A549 (cell line): ENCODE measurements around the gene THEM5. TPM values are rescaled to one million over a fixed set of nuclear protein-coding genes. Genes with fewer than 3 reads are reported as not detected.
A peak's percentile ranks its signal among the peaks of the same experiment; 100 is the strongest.
"Not testable (repeated sequence)": the region's sequence is repeated elsewhere in the genome, so short reads cannot be mapped to it uniquely, and the experiment has no call there.

ENCODE experiments used
- ATAC-seq, 2 experiments: fragments of 200-7000 bp in 1 of 2; fragments of >200 bp in 1 of 2; cut with Nextera tagmentation in 1 of 2; cut with Tn5 transposase in 1 of 2; 3 replicates each; pipeline versions ENCODE4 v1.8.0 to v1.9.1; 2018 to 2020; ENCODE audit warnings: mild to moderate bottlenecking in 1 of 2, moderate library complexity in 1 of 2
- CTCF ChIA-PET: fragments of 300-600 bp; sonication (Branson Sonifier 250); formaldehyde crosslinking; extraction: SDS; loops from one replicate; lab custom pipeline; 2021; ENCODE audit warnings: antibody characterized with exemption, inconsistent platforms; lab: Yijun Ruan, JAX
- POLR2A ChIA-PET: fragments of 350-600 bp; formaldehyde crosslinking; extraction: SDS; loops from one replicate; lab custom pipeline; 2021; ENCODE audit warnings: antibody characterized with exemption, inconsistent platforms; lab: Yijun Ruan, JAX
- DNase-seq, 2 experiments: peaks; one replicate each; pipeline versions ENCODE4 v3.0.0 to v3.0.0-alpha.2; 2011 to 2016; ENCODE audit warnings: low read depth in 1 of 2, low spot score in 1 of 2
- FAIRE-seq: peaks from 2 replicates; lab custom pipeline; 2011; peaks lifted over from hg19 to GRCh38; lab: Jason Lieb, UNC
- H3K27ac ChIP-seq, 2 experiments: fragments of >200 bp; sonication (Bioruptor Twin); formaldehyde crosslinking; 3 replicates each; pipeline ENCODE4 v1.5.1; 2016 to 2017
- H3K4me1 ChIP-seq: fragments of >200 bp; sonication (Bioruptor Twin); formaldehyde crosslinking; 3 replicates; pipeline ENCODE4 v1.6.1; 2016
- H3K4me2 ChIP-seq: fragments of >200 bp; sonication (Bioruptor Twin); formaldehyde crosslinking; 3 replicates; pipeline ENCODE4 v1.6.1; 2016
- H3K4me3 ChIP-seq: fragments of >200 bp; sonication (Bioruptor Twin); formaldehyde crosslinking; 3 replicates; pipeline ENCODE4 v1.5.1; 2016
- H3K9me3 ChIP-seq: fragments of >200 bp; sonication (Bioruptor Twin); formaldehyde crosslinking; 3 replicates; pipeline ENCODE4 v1.6.1; 2016
- BCL3 ChIP-seq: fragments of >200 bp; sonication (Bioruptor Twin); formaldehyde crosslinking; IDR thresholded peaks from 3 replicates; pipeline ENCODE4 v1.6.1; 2016
- CBX8 ChIP-seq: fragments of 200-600 bp; sonication (generic); IDR thresholded peaks from 2 replicates; pipeline ENCODE4 v1.6.1; 2016
- EHMT2 ChIP-seq: fragments of 200-600 bp; sonication (generic); IDR thresholded peaks from 2 replicates; pipeline ENCODE4 v1.6.1; 2016; ENCODE audit warnings: antibody characterized with exemption, low read depth, mild to moderate bottlenecking, moderate library complexity
- ESRRA ChIP-seq: fragments of 150-350 bp; IDR thresholded peaks from 2 replicates; pipeline ENCODE4 v1.6.1; 2014; ENCODE audit warnings: mild to moderate bottlenecking, low read length, borderline replicate concordance
- HEYL ChIP-seq: fragments of 250-450 bp; sonication (Bioruptor Pico); IDR thresholded peaks from 2 replicates; pipeline ENCODE4 v1.8.0; 2021; ENCODE audit warnings: mild to moderate bottlenecking, moderate library complexity
- HOXA7 ChIP-seq: fragments of 250-450 bp; sonication (Bioruptor Pico); IDR thresholded peaks from 2 replicates; pipeline ENCODE4 v1.5.0; 2020; ENCODE audit warnings: mild to moderate bottlenecking, moderate library complexity
- HOXB13 ChIP-seq: fragments of 250-450 bp; sonication (Bioruptor Pico); IDR thresholded peaks from 2 replicates; pipeline ENCODE4 v1.5.0; 2020; ENCODE audit warnings: low read depth, mild to moderate bottlenecking, moderate library complexity
- NFE2L2 ChIP-seq: fragments of 150-350 bp; conservative IDR thresholded peaks from 2 replicates; pipeline ENCODE4 v1.6.1; 2014; ENCODE audit warnings: low read length
- PHF8 ChIP-seq: fragments of 200-600 bp; sonication (generic); IDR thresholded peaks from 2 replicates; pipeline ENCODE4 v1.6.1; 2016; ENCODE audit warnings: low read depth, mild to moderate bottlenecking, antibody characterized with exemption, moderate library complexity, borderline replicate concordance
- POLR2A ChIP-seq: IDR thresholded peaks from 2 replicates; pipeline ENCODE4 v1.6.1; 2012; ENCODE audit warnings: mild to moderate bottlenecking, low read length
- RARB ChIP-seq: fragments of 250-450 bp; sonication (Bioruptor Pico); IDR thresholded peaks from 2 replicates; pipeline ENCODE4 v1.8.0; 2021; ENCODE audit warnings: mild to moderate bottlenecking, moderate library complexity
- SREBF2 ChIP-seq: fragments of 450-650 bp; IDR thresholded peaks from 2 replicates; pipeline ENCODE4 v1.6.1; 2014; ENCODE audit warnings: mild to moderate bottlenecking, moderate library complexity
- TP53 ChIP-seq: fragments of 250-450 bp; sonication (Bioruptor Pico); IDR thresholded peaks from 2 replicates; pipeline ENCODE4 v1.5.0; 2021; ENCODE audit warnings: mild to moderate bottlenecking, moderate library complexity
- USF2 ChIP-seq: fragments of 450-650 bp; IDR thresholded peaks from 2 replicates; pipeline ENCODE4 v1.6.1; 2014; ENCODE audit warnings: antibody characterized with exemption
- ZC3H11A ChIP-seq: fragments of 450-650 bp; IDR thresholded peaks from 2 replicates; pipeline ENCODE4 v1.6.1; 2014; ENCODE audit warnings: antibody characterized with exemption, mild to moderate bottlenecking
- ZFP36 ChIP-seq: fragments of 450-650 bp; IDR thresholded peaks from 2 replicates; pipeline ENCODE4 v1.6.1; 2014; ENCODE audit warnings: borderline replicate concordance; ENCODE audit not compliant: partially characterized antibody
- ZNF302 ChIP-seq: fragments of 250-450 bp; sonication (Bioruptor Pico); IDR thresholded peaks from 2 replicates; pipeline ENCODE4 v1.9.0; 2021; ENCODE audit warnings: inconsistent platforms, mild to moderate bottlenecking, moderate library complexity
- ZSCAN20 ChIP-seq: fragments of 250-450 bp; sonication (Bioruptor Pico); IDR thresholded peaks from 2 replicates; pipeline ENCODE4 v1.8.0; 2022; ENCODE audit warnings: mild to moderate bottlenecking, moderate library complexity
- WGBS: methylation state at CpG from one replicate; pipeline ENCODE4 v1.1.6; 2017; ENCODE audit errors: missing lambda C conversion rate; 5-methylcytosine and 5-hydroxymethylcytosine counted together
- polyA plus RNA-seq, 4 experiments: library from polyadenylated mRNA; depleted of rRNA in 3 of 4; stranded (reverse); fragments of >200 nt; fragmentation: RNase III in 1 of 4; extraction: RNeasy Plus Mini Kit Qiagen cat#74134 plus additional on column Dnase treatment in 1 of 4; gene quantifications; 2 replicates in 3 of 4; 3 replicates in 1 of 4; pipeline ENCODE4 v1.2.3, GENCODE V29; 2011 to 2017

THEM5 gene
- polyA plus RNA-seq, 2 of the 4 experiments (the other 2 are of a cell fraction) = not detected

GRCh38 chr1:151887028-151887427, 33.5 kb upstream of the THEM5 start:
- DNase-seq (no peak), FAIRE-seq (no peak), ATAC-seq (no peak)
- POLR2A ChIA-PET = no interaction called here
- no peak for TF ChIP-seq ZC3H11A
- WGBS = 85% methylated on average over 1 of the region's 1 CpG
- no peak overlapping the region for H3K27ac ChIP-seq
- H3K4me3 ChIP-seq = no peak overlapping the region
- H3K4me2 ChIP-seq = no peak overlapping the region
- H3K9me3 ChIP-seq = no peaks in the 10 kb centered on the region
- CTCF ChIA-PET = interaction anchor here (1.3 to 3.4 kb wide), 8 partner anchors 9 to 127 kb away, joined by 3 to 25 read pairs (median 10); partner anchors contain the start of gene THEM4
- H3K4me1 ChIP-seq = no peaks in the 10 kb centered on the region

- ChIA-PET POLR2A (no interaction called here), CTCF (interaction anchor here (0.6 to 1.7 kb wide), 3 partner anchors 24 to 128 kb away, joined by 3 to 6 read pairs (median 6); partner anchors contain the start of gene THEM4)
- FAIRE-seq (no peak), DNase-seq (no peak), ATAC-seq (no peak)
- H3K9me3 ChIP-seq = no peaks in the 10 kb centered on the region
- no peak overlapping the region for H3K4me3 ChIP-seq
- H3K27ac ChIP-seq = no peak overlapping the region
- 27% methylated on average over 1 of the region's 1 CpG for WGBS
- H3K4me1 ChIP-seq = no peaks in the 10 kb centered on the region
- no peak overlapping the region for H3K4me2 ChIP-seq
- TF ChIP-seq USF2 (no peak), HOXB13 (CRISPR knock-in tag) (no peak), CBX8 (no peak), SREBF2 (no peak)
Measured at GRCh38 chr1:151885479-151885878, 32.0 kb upstream of the THEM5 start.

- POLR2A ChIA-PET = not testable (repeated sequence)
- 0 out of 2 replicates have a peak, but pooled peaks have one; percentile 7 for TF ChIP-seq ZC3H11A
- TF ChIP-seq, all 56 proteins: peak for 1; not testable (repeated sequence) for 55
- CTCF ChIA-PET = interaction anchor here (0.6 to 1.7 kb wide), 3 partner anchors 24 to 129 kb away, joined by 3 to 6 read pairs (median 6); partner anchors contain the start of gene THEM4
- H3K4me2 ChIP-seq, H3K27ac ChIP-seq, H3K4me3 ChIP-seq, DNase-seq, H3K4me1 ChIP-seq, FAIRE-seq, ATAC-seq, H3K9me3 ChIP-seq: not testable (repeated sequence)
- WGBS = 95% methylated on average over 5 of the region's 5 CpGs
Measured at GRCh38 chr1:151884879-151885278, 31.4 kb upstream of the THEM5 start.

- not testable (repeated sequence) for H3K4me3 ChIP-seq, H3K4me2 ChIP-seq, H3K9me3 ChIP-seq, DNase-seq, H3K4me1 ChIP-seq, FAIRE-seq, ATAC-seq, H3K27ac ChIP-seq
- WGBS = 93% methylated on average over 3 of the region's 3 CpGs
- POLR2A ChIA-PET = interaction anchor here (0.6 kb wide), 1 partner anchor 583 kb away, joined by 4 read pairs; no protein-coding TSS in a partner anchor
- CTCF ChIA-PET = interaction anchor here (1.0 to 1.7 kb wide), 2 partner anchors 50 to 116 kb away, joined by 3 to 6 read pairs; no protein-coding TSS in a partner anchor
Measured at GRCh38 chr1:151884445-151884844, 30.9 kb upstream of the THEM5 start.

- not testable (repeated sequence) for H3K27ac ChIP-seq, DNase-seq, H3K4me1 ChIP-seq, H3K9me3 ChIP-seq, H3K4me3 ChIP-seq, H3K4me2 ChIP-seq, FAIRE-seq, ATAC-seq
- POLR2A ChIA-PET = interaction anchor here (0.6 kb wide), 1 partner anchor 583 kb away, joined by 4 read pairs; no protein-coding TSS in a partner anchor
- CTCF ChIA-PET = interaction anchor here (1.0 to 1.7 kb wide), 2 partner anchors 51 to 117 kb away, joined by 3 to 6 read pairs; no protein-coding TSS in a partner anchor
- WGBS = 88% methylated on average over 4 of the region's 4 CpGs
- peak; percentile 37; the same call in 1 of the 2 replicates for TF ChIP-seq ZC3H11A
Measured at GRCh38 chr1:151883898-151884297, 30.4 kb upstream of the THEM5 start.

- DNase-seq, H3K9me3 ChIP-seq, H3K4me2 ChIP-seq, H3K4me3 ChIP-seq, H3K27ac ChIP-seq, CTCF ChIA-PET, ATAC-seq, POLR2A ChIA-PET, FAIRE-seq, H3K4me1 ChIP-seq: not testable (repeated sequence)
- WGBS = 91% methylated on average over 5 of the region's 5 CpGs
- TF ChIP-seq ZC3H11A = peak; percentile 87
Measured at GRCh38 chr1:151882918-151883317, 29.4 kb upstream of the THEM5 start.

GRCh38 chr1:151882466-151882865, 29.0 kb upstream of the THEM5 start:
- no peak for FAIRE-seq
- no peak overlapping the region for H3K4me2 ChIP-seq
- no peaks in the 10 kb centered on the region for H3K9me3 ChIP-seq
- 95% methylated on average over 2 of the region's 2 CpGs for WGBS
- DNase-seq = no peak
- no peaks in the 10 kb centered on the region for H3K4me1 ChIP-seq
- ChIA-PET CTCF (interaction anchor here (0.6 to 1.9 kb wide), 4 partner anchors 15 to 131 kb away, joined by 3 to 6 read pairs (median 4); no protein-coding TSS in a partner anchor), POLR2A (no interaction called here)
- no peak for ATAC-seq
- no peak overlapping the region for H3K4me3 ChIP-seq
- H3K27ac ChIP-seq = no peak overlapping the region
- no peak for TF ChIP-seq ZSCAN20 (CRISPR knock-in tag)
- no peak for TF ChIP-seq TP53 (CRISPR knock-in tag)
- TF ChIP-seq ZNF302 = no peak
- TF ChIP-seq HEYL (CRISPR knock-in tag) = no peak
- no peak for TF ChIP-seq RARB (CRISPR knock-in tag)
- TF ChIP-seq BCL3 = no peak
- no peak for TF ChIP-seq HOXA7 (CRISPR knock-in tag)
- no peak for TF ChIP-seq EHMT2
- TF ChIP-seq POLR2A = no peak
- TF ChIP-seq PHF8 = no peak
- no peak for TF ChIP-seq ZFP36
- no peak for TF ChIP-seq NFE2L2
- no peak for TF ChIP-seq ESRRA
